Endothelial cell of umbilical vein (primary cell): ENCODE measurements around the gene GPR162. TPM values are rescaled to one million over a fixed set of nuclear protein-coding genes. Genes with fewer than 3 reads are reported as not detected.
A peak's percentile ranks its signal among the peaks of the same experiment; 100 is the strongest.

Experiments used
- BruUV-seq: library from RNA; stranded (reverse); fragments of 400-500 nt; replicated peaks from 2 replicates; lab custom pipeline; 2021; lab: Mats Ljungman, UMichigan
- CTCF ChIA-PET: fragments of 300-600, 350-600 bp; sonication (Branson Sonifier 250); formaldehyde crosslinking; loops from one replicate; lab custom pipeline; 2021; ENCODE audit warnings: antibody characterized with exemption, inconsistent platforms; lab: Charles Lee
- POLR2A ChIA-PET: fragments of 300-600, 350-600 bp; sonication (Branson Sonifier 250); formaldehyde crosslinking; loops from one replicate; lab custom pipeline; 2021; ENCODE audit warnings: antibody characterized with exemption, inconsistent platforms; lab: Charles Lee
- DNase-seq: peaks from one replicate; pipeline ENCODE4 v3.0.0-alpha.2; 2011; ENCODE audit warnings: low read depth, low spot score
- FAIRE-seq: peaks from 2 replicates; lab custom pipeline; 2011; peaks lifted over from hg19 to GRCh38; lab: Jason Lieb, UNC
- H2AFZ ChIP-seq: 2 replicates; pipeline ENCODE4 v1.6.0; 2012; ENCODE audit warnings: low read depth, low read length, control low read depth, inconsistent platforms
- H3K27ac ChIP-seq: 2 replicates; pipeline ENCODE4 v1.5.1; 2011; ENCODE audit warnings: low read depth, mild to moderate bottlenecking, control low read depth, low read length, moderate library complexity; ENCODE audit not compliant: insufficient read depth
- H3K27me3 ChIP-seq, 2 experiments: 2 replicates each; pipeline versions ENCODE4 v1.6.0 to v1.6.1; 2011; ENCODE audit warnings: low read length in 2 of 2, mixed read lengths in 1 of 2; ENCODE audit not compliant: control insufficient read depth in 2 of 2, insufficient read depth in 2 of 2
- H3K36me3 ChIP-seq, 2 experiments: 2 replicates in 1 of 2; 3 replicates in 1 of 2; pipeline ENCODE4 v1.5.1; 2011; ENCODE audit warnings: low read length in 2 of 2, mild to moderate bottlenecking in 1 of 2, moderate library complexity in 1 of 2; ENCODE audit not compliant: control insufficient read depth in 2 of 2, insufficient read depth in 2 of 2; ENCODE audit errors: extremely low read depth in 1 of 2
- H3K4me1 ChIP-seq: 3 replicates; pipeline ENCODE4 v1.5.1; 2011; ENCODE audit warnings: mild to moderate bottlenecking, low read length; ENCODE audit not compliant: control insufficient read depth, insufficient read depth; ENCODE audit errors: extremely low read depth
- H3K4me2 ChIP-seq: 2 replicates; pipeline ENCODE4 v1.6.1; 2011; ENCODE audit warnings: low read length, control low read depth, mixed read lengths; ENCODE audit not compliant: insufficient read depth
- H3K4me3 ChIP-seq, 3 experiments: fragments of 200-600 bp in 1 of 3; sonication (generic), shearing (Covaris generic) in 1 of 3; replicated peaks in 1 of 3; 2 replicates each; pipeline ENCODE4 v1.5.1; 2011 to 2016; ENCODE audit warnings: control low read depth in 3 of 3, low read length in 3 of 3, mild to moderate bottlenecking in 2 of 3, inconsistent platforms in 1 of 3, low read depth in 1 of 3, moderate library complexity in 1 of 3; ENCODE audit not compliant: insufficient read depth in 1 of 3
- H3K79me2 ChIP-seq: 2 replicates; pipeline ENCODE4 v1.6.0; 2012; ENCODE audit warnings: low read length, inconsistent platforms; ENCODE audit not compliant: control insufficient read depth, insufficient read depth
- H3K9ac ChIP-seq: replicated peaks from 2 replicates; pipeline ENCODE3; 2011; ENCODE audit warnings: low read length, control low read depth; ENCODE audit not compliant: insufficient read depth; ENCODE audit errors: extremely low read depth
- H3K9me1 ChIP-seq: replicated peaks from 3 replicates; pipeline ENCODE4 v1.6.0; 2011; ENCODE audit warnings: mild to moderate bottlenecking, low read length; ENCODE audit not compliant: control insufficient read depth, insufficient read depth; ENCODE audit errors: extremely low read depth
- H3K9me3 ChIP-seq: replicated peaks from 2 replicates; pipeline ENCODE4 v1.5.1; 2012; ENCODE audit warnings: low read length, inconsistent platforms; ENCODE audit not compliant: control insufficient read depth, insufficient read depth
- H4K20me1 ChIP-seq: replicated peaks from 2 replicates; pipeline ENCODE3; 2011; ENCODE audit warnings: mild to moderate bottlenecking, low read length; ENCODE audit not compliant: control insufficient read depth, insufficient read depth; ENCODE audit errors: extremely low read depth
- CTCF ChIP-seq, 2 donors: IDR thresholded peaks; 1 replicate in 1 of 2; 2 replicates in 1 of 2; pipeline ENCODE4 v1.5.1; 2011; ENCODE audit warnings: low read length in 2 of 2, mild to moderate bottlenecking in 2 of 2, moderate library complexity in 2 of 2, control low read depth in 1 of 2, inconsistent platforms in 1 of 2, low read depth in 1 of 2; ENCODE audit not compliant: insufficient read depth in 1 of 2; ENCODE audit errors: extremely low read depth in 1 of 2
- EZH2 ChIP-seq: IDR thresholded peaks from 2 replicates; pipeline ENCODE4 v1.6.1; 2012; ENCODE audit warnings: borderline replicate concordance, low read depth, mild to moderate bottlenecking, moderate library complexity, low read length, inconsistent platforms; ENCODE audit not compliant: severe bottlenecking
- FOS ChIP-seq: IDR thresholded peaks from 2 replicates; pipeline ENCODE4 v1.6.1; 2011; ENCODE audit warnings: mild to moderate bottlenecking, low read length, moderate library complexity, borderline replicate concordance; ENCODE audit not compliant: insufficient read depth
- GATA2 ChIP-seq: IDR thresholded peaks from 2 replicates; pipeline ENCODE4 v1.7.0; 2011; ENCODE audit warnings: low read depth, mild to moderate bottlenecking, moderate library complexity, mixed read lengths, low read length; ENCODE audit not compliant: insufficient read length, insufficient read depth
- JUN ChIP-seq: IDR thresholded peaks from 2 replicates; pipeline ENCODE4 v1.6.1; 2011; ENCODE audit warnings: borderline replicate concordance, low read depth; ENCODE audit not compliant: insufficient read length, insufficient read depth
- MAX ChIP-seq: IDR thresholded peaks from 2 replicates; pipeline ENCODE4 v1.6.1; 2011; ENCODE audit not compliant: insufficient read depth, insufficient read length
- MYC ChIP-seq: IDR thresholded peaks from one replicate; pipeline ENCODE4 v1.6.1; 2011; ENCODE audit warnings: mild to moderate bottlenecking, low read depth, low read length
- POLR2A ChIP-seq: IDR thresholded peaks from 2 replicates; pipeline ENCODE4 v1.6.1; 2012; ENCODE audit warnings: low read depth, mild to moderate bottlenecking, control low read depth, low read length
- POLR2AphosphoS5 ChIP-seq: IDR thresholded peaks from 2 replicates; pipeline ENCODE4 v1.6.1; 2012; ENCODE audit warnings: low read depth, mild to moderate bottlenecking, control low read depth, low read length, moderate library complexity; ENCODE audit not compliant: insufficient read depth
- dilution Hi-C: fragments of 300-500 bp; cut with MboI; formaldehyde crosslinking; loops from one replicate; pipeline ENCODE4 v1.15.0; 2019; ENCODE audit warnings: low sequenced_read_pairs; ENCODE audit not compliant: extremely low pct_ligation_motif_present
- intact Hi-C: fragments of 100-400 bp; cut with micrococcal nuclease; formaldehyde crosslinking; loops from one replicate; pipeline ENCODE4 v1.10.0; 2022
- polyA plus RNA-seq, 4 experiments: library from polyadenylated mRNA; depleted of rRNA in 3 of 4; stranded (reverse) in 3 of 4; unstranded in 1 of 4; fragments of >200 nt; gene quantifications; 2 replicates each; pipeline versions ENCODE4 v1.2.1 to v1.2.3, GENCODE V29; 2011 to 2012; ENCODE audit warnings: missing spikeins in 1 of 4
- total RNA-seq: library from RNA; stranded (reverse); gene quantifications from 2 replicates; pipeline ENCODE4 v1.2.3, GENCODE V29; 2021

The GPR162 gene
- total and polyA plus RNA-seq, 2 donors (not counting 3 experiments of a cell fraction or from before 2014, with no cell fraction given), result 9.7 to 13.7 TPM

GRCh38 chr12:6849976-6850560, 28.4 kb downstream of the GPR162 start:
- ChIA-PET CTCF (interaction anchor here (3.7 to 4.6 kb wide), 2 partner anchors 22 to 97 kb away, joined by 26 to 28 read pairs; partner anchors contain the start of genes MLF2 and SPSB2), POLR2A (interaction anchor here (0.7 kb wide), 1 partner anchor 161 kb away, joined by 3 read pairs; no protein-coding TSS in a partner anchor)
- no TSS peak for BruUV-seq
- DNase-seq (no peak), FAIRE-seq (no peak)
- peak overlapping the region; percentile 37 for H3K9ac ChIP-seq
- peaks cover 41% of the 10 kb centered on the region for H3K79me2 ChIP-seq
- peaks cover 24% of the 10 kb centered on the region for H3K4me1 ChIP-seq
- H3K9me3 ChIP-seq, result no peaks in the 10 kb centered on the region
- no peaks in the 10 kb centered on the region for H3K9me1 ChIP-seq
- no peaks in the 10 kb centered on the region for H4K20me1 ChIP-seq
- peak overlapping the region; percentile 34 to 70 (median 38) for H3K4me3 ChIP-seq
- dilution Hi-C loops, result no loop called here
- H3K27me3 ChIP-seq, result no peaks in the 10 kb centered on the region
- intact Hi-C loops, result loop anchor here (2.0 kb wide), 1 partner anchor 15 kb away; no protein-coding TSS in a partner anchor
- H3K36me3 ChIP-seq, result peaks cover 9 to 26% of the 10 kb centered on the region in 2 experiments
- no peak overlapping the region for H3K27ac ChIP-seq
- H2AFZ ChIP-seq, result no peak overlapping the region
- no peak for TF ChIP-seq FOS
- TF ChIP-seq POLR2A, result no peak
- TF ChIP-seq EZH2, result no peak
- TF ChIP-seq JUN, result no peak
- no peak for TF ChIP-seq MYC
- TF ChIP-seq CTCF (IDR thresholded peaks at IDR 0.05; ENCODE audit: extremely low read depth in 1 of 2, insufficient read depth in 1 of 2, low read depth in 1 of 2, low read length in 2 of 2), result no peak
- no peak for TF ChIP-seq MAX
- TF ChIP-seq GATA2, result no peak
- TF ChIP-seq POLR2AphosphoS5, result no peak
- peak overlapping the region; percentile 74 for H3K4me2 ChIP-seq
